ENCODE results near the gene RXRA. TPM values are rescaled to one million over a fixed set of nuclear protein-coding genes. Genes with fewer than 3 reads are reported as not detected.

Gene RXRA
- total RNA-seq, 1 donor from 2014 or later, result 66.9 TPM

GRCh38 chr9:134412298-134412711 is 86.0 kb downstream of the RXRA start:
- Mint-ChIP-seq H3K27me3 (no peaks in the 10 kb centered on the region), H3K36me3 (peaks cover 4% of the 10 kb centered on the region), H3K27ac (peak overlapping the region; percentile 80), H3K4me3 (peak overlapping the region; percentile 36), H3K4me1 (ENCODE audit: unreplicated experiment) (peaks cover 17% of the 10 kb centered on the region), H3K9me3 (no peaks in the 10 kb centered on the region)
- DNase-seq (ENCODE audit: extremely low spot score, unreplicated experiment), result no peak
- TF ChIP-seq CTCF (conservative IDR thresholded peaks at IDR 0.05), result no peak

- no peak for TF ChIP-seq CTCF (conservative IDR thresholded peaks at IDR 0.05)
- Mint-ChIP-seq H3K27me3 (no peaks in the 10 kb centered on the region), H3K36me3 (peaks cover 4% of the 10 kb centered on the region), H3K9me3 (no peaks in the 10 kb centered on the region), H3K4me1 (ENCODE audit: unreplicated experiment) (peaks cover 17% of the 10 kb centered on the region), H3K4me3 (peak overlapping the region; percentile 37), H3K27ac (peak overlapping the region; percentile 80)
- no peak for DNase-seq (ENCODE audit: extremely low spot score, unreplicated experiment)
Observed at GRCh38 chr9:134413112-134413715, 87.0 kb downstream of the RXRA start.

- no peaks in the 10 kb centered on the region for H3K27me3 Mint-ChIP-seq
- no peak for TF ChIP-seq CTCF (conservative IDR thresholded peaks at IDR 0.05)
- DNase-seq (ENCODE audit: extremely low spot score, unreplicated experiment), result no peak
Observed at GRCh38 chr9:134413890-134414623, 87.8 kb downstream of the RXRA start.

GRCh38 chr9:134414900-134415425 is 88.7 kb downstream of the RXRA start:
- no peaks in the 10 kb centered on the region for H3K9me3 Mint-ChIP-seq
- peaks cover 2% of the 10 kb centered on the region for H3K36me3 Mint-ChIP-seq
- peaks cover 13% of the 10 kb centered on the region for H3K4me1 Mint-ChIP-seq (ENCODE audit: unreplicated experiment)
- no peak for DNase-seq (ENCODE audit: extremely low spot score, unreplicated experiment)
- no peak overlapping the region for H3K27ac Mint-ChIP-seq
- H3K27me3 Mint-ChIP-seq, result no peaks in the 10 kb centered on the region
- H3K4me3 Mint-ChIP-seq, result no peak overlapping the region
- TF ChIP-seq CTCF (conservative IDR thresholded peaks at IDR 0.05), result no peak

More at GRCh38 chr9:134413890-134414623, 87.8 kb downstream of the RXRA start:
- Mint-ChIP-seq H3K9me3 (no peaks in the 10 kb centered on the region), H3K27ac (peak overlapping the region; percentile 70), H3K36me3 (peaks cover 4% of the 10 kb centered on the region), H3K4me3 (peak overlapping the region; percentile 66), H3K4me1 (ENCODE audit: unreplicated experiment) (peaks cover 17% of the 10 kb centered on the region)

GRCh38 chr9:134416385-134417015 is 90.2 kb downstream of the RXRA start:
- peak overlapping the region; percentile 50 for H3K27ac Mint-ChIP-seq
- TF ChIP-seq CTCF (conservative IDR thresholded peaks at IDR 0.05), result no peak
- H3K36me3 Mint-ChIP-seq, result no peaks in the 10 kb centered on the region
- no peak for DNase-seq (ENCODE audit: extremely low spot score, unreplicated experiment)
- H3K27me3 Mint-ChIP-seq, result no peaks in the 10 kb centered on the region
- H3K4me1 Mint-ChIP-seq (ENCODE audit: unreplicated experiment), result peaks cover 16% of the 10 kb centered on the region
- no peak overlapping the region for H3K4me3 Mint-ChIP-seq
- no peaks in the 10 kb centered on the region for H3K9me3 Mint-ChIP-seq

Measured in type B pancreatic cell (in vitro differentiated cells).